Sigmoid colon (tissue), 7 donors: ENCODE data around the gene TADA2A. TPM values are rescaled to one million over a fixed set of nuclear protein-coding genes. Genes with fewer than 3 reads are reported as not detected.

Experiments used
- DNase-seq: peaks from one replicate; pipeline ENCODE4 v3.0.0-alpha.2; 2019
- H3K27ac ChIP-seq, 4 donors: fragments of 200-600 bp; sonication (generic); one replicate each; pipeline ENCODE4 v1.5.1; 2016 to 2019; ENCODE audit warnings: mild to moderate bottlenecking in 1 of 4
- H3K27me3 ChIP-seq, 3 donors: fragments of 200-600 bp; sonication (generic); one replicate each; pipeline ENCODE4 v1.5.1; 2019; ENCODE audit warnings: mild to moderate bottlenecking in 1 of 3
- H3K36me3 ChIP-seq, 4 donors: fragments of 200-600 bp; sonication (generic); one replicate each; pipeline ENCODE4 v1.5.1; 2016 to 2019
- H3K4me1 ChIP-seq, 4 donors: fragments of 200-600 bp; sonication (generic); one replicate each; pipeline ENCODE4 v1.5.1; 2017 to 2019
- H3K4me3 ChIP-seq, 4 donors: fragments of 200-600 bp; sonication (generic); one replicate each; pipeline ENCODE4 v1.5.1; 2017 to 2019; ENCODE audit warnings: mild to moderate bottlenecking in 2 of 4, moderate library complexity in 1 of 4
- H3K9me3 ChIP-seq, 4 donors: fragments of 200-600 bp in 3 of 4; sonication (generic) in 3 of 4; one replicate each; pipeline versions ENCODE4 v1.5.1 to v1.6.1; 2013 to 2019
- CTCF ChIP-seq, 4 experiments: fragments of 450-650 bp in 3 of 4; fragments of 200-600 bp in 1 of 4; IDR thresholded peaks; one replicate each; pipeline ENCODE4 v1.5.1; 2016 to 2019; ENCODE audit warnings: antibody characterized with exemption in 4 of 4, mild to moderate bottlenecking in 3 of 4, moderate library complexity in 2 of 4
- EP300 ChIP-seq, 4 donors: sonication (generic); formaldehyde crosslinking; IDR thresholded peaks; one replicate each; pipeline ENCODE4 v1.6.1; 2017; ENCODE audit warnings: antibody characterized with exemption in 4 of 4
- POLR2A ChIP-seq, 2 donors: fragments of 450-650 bp; IDR thresholded peaks; one replicate each; pipeline ENCODE4 v1.6.1; 2016; ENCODE audit warnings: antibody characterized with exemption in 2 of 2, mild to moderate bottlenecking in 2 of 2, moderate library complexity in 2 of 2
- POLR2AphosphoS5 ChIP-seq, 4 donors: sonication (generic); formaldehyde crosslinking; IDR thresholded peaks; one replicate each; pipeline ENCODE4 v1.6.1; 2017; ENCODE audit warnings: antibody characterized with exemption in 4 of 4
- WGBS, 2 donors: extraction: QIAGEN DNeasy Blood & Tissue Kit; methylation state at CpG; one replicate each; pipeline ENCODE4 v1.1.7; 2013; 5-methylcytosine and 5-hydroxymethylcytosine counted together
- intact Hi-C: fragments of 100-400 bp; cut with DNase I; formaldehyde crosslinking; loops from one replicate; pipeline ENCODE4 v1.15.1; 2023
- polyA plus RNA-seq, 3 donors: library from polyadenylated mRNA; stranded (reverse); fragments of 200-250 nt; gene quantifications; one replicate each; pipeline ENCODE4 v1.2.3, GENCODE V29; 2013
- total RNA-seq, 4 donors: library from RNA; depleted of rRNA; stranded (reverse); fragments of >200 nt; gene quantifications; one replicate each; pipeline ENCODE4 v1.1.0, GENCODE V29; 2016
- donor health status: healthy with polysubstance abuse.
- donor health status: Bipolar disorder and iron deficiency.
- donor health status: healthy.

The TADA2A gene
- total RNA-seq (10 to 100 TPM; 15.0 to 22.7 (median 20.3) TPM), polyA plus RNA-seq (1 to 10 TPM; 7.2 to 9.9 (median 8.4) TPM)

GRCh38 chr17:37406635-37407461 lies at the start of gene TADA2A, which contains the start of gene ACACA:
TSS of gene TADA2A (plus strand) at chr17:37406886. CDS start at chr17:37411366, 4,480 bp downstream.
TSS of gene ACACA (minus strand) at chr17:37406836. CDS start at chr17:37406299, 537 bp downstream.
- Histone ChIP-seq H3K27me3 (no peaks in the 10 kb centered on the region), H3K36me3 (peaks cover 0 to 11% (median 8%) of the 10 kb centered on the region in 4 donors), H3K27ac (peak within 1 kb of the TSS; percentile 92 to 94 (median 94)), H3K4me3 (peak within 1 kb of the TSS; percentile 80 to 87 (median 84)), H3K9me3 (no peaks in the 10 kb centered on the region), H3K4me1 (peaks cover 0 to 34% (median 23%) of the 10 kb centered on the region in 4 donors)
- TF ChIP-seq CTCF (IDR thresholded peaks at IDR 0.05) (peak in 2 of 4 experiments; percentile 9 to 15), POLR2A (IDR thresholded peaks at IDR 0.05) (peak; percentile 46 to 52), POLR2AphosphoS5 (IDR thresholded peaks at IDR 0.05) (peak; percentile 56 to 83 (median 72)), EP300 (IDR thresholded peaks at IDR 0.05) (no peak)
- WGBS, 2 donors = 0% methylated on average over 98 of the region's 98 CpGs
- intact Hi-C loops = loop anchor here (2.0 kb wide), 2 partner anchors 48 to 82 kb away; partner anchors contain the start of gene DUSP14
- peak; percentile 88 for DNase-seq

GRCh38 chr17:37358098-37358829 lies 48.4 kb upstream of the TADA2A start:
- H3K9me3 ChIP-seq = no peaks in the 10 kb centered on the region
- H3K4me3 ChIP-seq = peak overlapping the region; percentile 63 to 93 (median 76)
- no peaks in the 10 kb centered on the region for H3K27me3 ChIP-seq
- intact Hi-C loops = loop anchor here (2.0 to 10.0 kb wide), 3 partner anchors 49 to 753 kb away; partner anchors contain the start of genes ACACA, DUSP14, MRM1 and TADA2A
- peak in 2 of 4 donors; percentile 0 to 38 for TF ChIP-seq POLR2AphosphoS5 (IDR thresholded peaks at IDR 0.05)
- no peak for TF ChIP-seq POLR2A (IDR thresholded peaks at IDR 0.05)
- no peaks in the 10 kb centered on the region for H3K36me3 ChIP-seq
- 2 to 6% methylated on average over 21 of the region's 21 CpGs for WGBS, 2 donors
- H3K27ac ChIP-seq = peak overlapping the region; percentile 92 to 97 (median 94)
- H3K4me1 ChIP-seq = peaks cover 0 to 25% (median 22%) of the 10 kb centered on the region in 4 donors
- DNase-seq = peak; percentile 77

- WGBS, 2 donors = 1% methylated on average over 88 of the region's 88 CpGs
- Histone ChIP-seq H3K4me3 (peak overlapping the region; percentile 63 to 93 (median 76)), H3K27me3 (no peaks in the 10 kb centered on the region), H3K27ac (peak overlapping the region; percentile 92 to 97 (median 94)), H3K4me1 (peaks cover 0 to 25% (median 22%) of the 10 kb centered on the region in 4 donors), H3K36me3 (no peaks in the 10 kb centered on the region), H3K9me3 (no peaks in the 10 kb centered on the region)
- TF ChIP-seq POLR2A (IDR thresholded peaks at IDR 0.05) = peak; percentile 16 to 20
- peak; percentile 20 to 66 (median 58) for TF ChIP-seq POLR2AphosphoS5 (IDR thresholded peaks at IDR 0.05)
- TF ChIP-seq CTCF (IDR thresholded peaks at IDR 0.05) = peak in 1 of 4 experiments; percentile 46
- no peak for TF ChIP-seq EP300 (IDR thresholded peaks at IDR 0.05)
- peak; percentile 96 for DNase-seq
- intact Hi-C loops = loop anchor here (2.0 to 10.0 kb wide), 3 partner anchors 48 to 754 kb away; partner anchors contain the start of genes ACACA, DUSP14, MRM1 and TADA2A
Observed at GRCh38 chr17:37358830-37359681, 47.6 kb upstream of the TADA2A start.

- Histone ChIP-seq H3K27ac (peak overlapping the region; percentile 92 to 97 (median 94)), H3K36me3 (no peaks in the 10 kb centered on the region), H3K27me3 (no peaks in the 10 kb centered on the region), H3K9me3 (no peaks in the 10 kb centered on the region), H3K4me3 (peak overlapping the region; percentile 63 to 93 (median 76)), H3K4me1 (peaks cover 0 to 25% (median 22%) of the 10 kb centered on the region in 4 donors)
- TF ChIP-seq CTCF (IDR thresholded peaks at IDR 0.05) (no peak), EP300 (IDR thresholded peaks at IDR 0.05) (no peak), POLR2A (IDR thresholded peaks at IDR 0.05) (no peak), POLR2AphosphoS5 (IDR thresholded peaks at IDR 0.05) (no peak)
- intact Hi-C loops = loop anchor here (2.0 to 10.0 kb wide), 3 partner anchors 47 to 755 kb away; partner anchors contain the start of genes ACACA, DUSP14, MRM1 and TADA2A
- peak; percentile 67 for DNase-seq
- 30 to 51% methylated on average over 18 of the region's 18 CpGs for WGBS, 2 donors
Observed at GRCh38 chr17:37359682-37360188, 47.0 kb upstream of the TADA2A start.
